SK-N-MC (cell line): ENCODE results near the gene OTUB2.

Source experiments
- DNase-seq: peaks from one replicate; pipeline ENCODE4 v3.0.0-alpha.2; 2011; ENCODE audit warnings: low read depth, low spot score
- H3K27ac ChIP-seq: fragments of 200-600 bp; sonication (generic); 2 replicates; pipeline ENCODE4 v1.5.1; 2016; ENCODE audit warnings: mixed run types
- H3K36me3 ChIP-seq: fragments of 200-600 bp; sonication (generic); 2 replicates; pipeline ENCODE4 v1.6.1; 2017; ENCODE audit warnings: antibody characterized with exemption, low read length, mixed read lengths; ENCODE audit not compliant: insufficient read depth
- H3K4me3 ChIP-seq: fragments of 200-600 bp; sonication (generic); 2 replicates; pipeline ENCODE4 v1.5.1; 2016
- H3K9ac ChIP-seq: fragments of 200-600 bp; sonication (generic); 2 replicates; pipeline ENCODE4 v1.8.0; 2017; ENCODE audit warnings: mixed run types, mixed read lengths; ENCODE audit not compliant: insufficient read length
- H3K9me3 ChIP-seq: fragments of 200-600 bp; sonication (generic); 2 replicates; pipeline ENCODE4 v1.6.1; 2017; ENCODE audit warnings: low read depth, mild to moderate bottlenecking, antibody characterized with exemption, low read length, moderate library complexity, mixed read lengths
- EZH2 ChIP-seq: fragments of 200-600 bp; sonication (generic); IDR thresholded peaks from one replicate; pipeline ENCODE4 v1.6.1; 2017; ENCODE audit warnings: antibody characterized with exemption
- FOXP2 ChIP-seq: optimal IDR thresholded peaks from 2 replicates; pipeline ENCODE3; 2011; ENCODE audit warnings: mild to moderate bottlenecking, moderate library complexity; ENCODE audit not compliant: insufficient read depth; ENCODE audit errors: extremely low read length, control extremely low read depth
- POLR2AphosphoS5 ChIP-seq: IDR thresholded peaks from 2 replicates; pipeline ENCODE4 v1.6.1; 2012; ENCODE audit warnings: mild to moderate bottlenecking, low read depth, low read length, borderline replicate concordance

OTUB2 gene

GRCh38 chr14:94000267-94000666 is 25.9 kb upstream of the OTUB2 start:
- no peaks in the 10 kb centered on the region for H3K36me3 ChIP-seq
- TF ChIP-seq EZH2 (no peak), FOXP2 (no peak), POLR2AphosphoS5 (no peak)
- H3K4me3 ChIP-seq = no peak overlapping the region
- H3K9me3 ChIP-seq = no peaks in the 10 kb centered on the region
- no peak overlapping the region for H3K27ac ChIP-seq
- no peak for DNase-seq
- H3K9ac ChIP-seq = no peak overlapping the region

- DNase-seq = no peak
- H3K36me3 ChIP-seq = no peaks in the 10 kb centered on the region
- TF ChIP-seq EZH2 (no peak), FOXP2 (no peak), POLR2AphosphoS5 (no peak)
- no peak overlapping the region for H3K27ac ChIP-seq
- H3K9ac ChIP-seq = peak overlapping the region; percentile 33
- H3K9me3 ChIP-seq = no peaks in the 10 kb centered on the region
- peak overlapping the region; percentile 18; the same call in 1 of the 2 replicates for H3K4me3 ChIP-seq
Observed at GRCh38 chr14:94001016-94001415, 25.1 kb upstream of the OTUB2 start.

GRCh38 chr14:94001501-94002396 is 24.4 kb upstream of the OTUB2 start:
- TF ChIP-seq FOXP2 (no peak), POLR2AphosphoS5 (no peak), EZH2 (no peak)
- Histone ChIP-seq H3K36me3 (no peaks in the 10 kb centered on the region), H3K9ac (peak overlapping the region; percentile 33), H3K9me3 (no peaks in the 10 kb centered on the region), H3K4me3 (peak overlapping the region; percentile 38; the same call in 1 of the 2 replicates), H3K27ac (no peak overlapping the region)
- DNase-seq = no peak

- H3K9me3 ChIP-seq = no peaks in the 10 kb centered on the region
- no peak for TF ChIP-seq EZH2
- TF ChIP-seq FOXP2 = no peak
- no peak for TF ChIP-seq POLR2AphosphoS5
- DNase-seq = no peak
Observed at GRCh38 chr14:94003397-94003796, 22.7 kb upstream of the OTUB2 start.

GRCh38 chr14:94004015-94004414 is 22.1 kb upstream of the OTUB2 start:
- TF ChIP-seq EZH2 = no peak
- TF ChIP-seq FOXP2 = no peak
- TF ChIP-seq POLR2AphosphoS5 = no peak
- no peaks in the 10 kb centered on the region for H3K36me3 ChIP-seq
- DNase-seq = no peak
- H3K4me3 ChIP-seq = no peak overlapping the region
- no peaks in the 10 kb centered on the region for H3K9me3 ChIP-seq
- H3K9ac ChIP-seq = no peak overlapping the region
- no peak overlapping the region for H3K27ac ChIP-seq

More at GRCh38 chr14:94003397-94003796, 22.7 kb upstream of the OTUB2 start:
- no peak overlapping the region for H3K4me3 ChIP-seq
- H3K36me3 ChIP-seq = no peaks in the 10 kb centered on the region
- H3K27ac ChIP-seq = no peak overlapping the region
- H3K9ac ChIP-seq = no peak overlapping the region

GRCh38 chr14:94005324-94006073 is 20.6 kb upstream of the OTUB2 start:
- DNase-seq = no peak
- TF ChIP-seq FOXP2 = no peak
- TF ChIP-seq POLR2AphosphoS5 = no peak
- no peak for TF ChIP-seq EZH2
- no peak overlapping the region for H3K4me3 ChIP-seq
- H3K27ac ChIP-seq = no peak overlapping the region
- H3K9ac ChIP-seq = no peak overlapping the region
- H3K9me3 ChIP-seq = no peaks in the 10 kb centered on the region
- no peaks in the 10 kb centered on the region for H3K36me3 ChIP-seq

- no peak for TF ChIP-seq EZH2
- no peak for TF ChIP-seq POLR2AphosphoS5
- TF ChIP-seq FOXP2 = no peak
- Histone ChIP-seq H3K4me3 (no peak overlapping the region), H3K9ac (no peak overlapping the region), H3K36me3 (no peaks in the 10 kb centered on the region), H3K27ac (no peak overlapping the region), H3K9me3 (no peaks in the 10 kb centered on the region)
- no peak for DNase-seq
Observed at GRCh38 chr14:94008234-94008633, 17.9 kb upstream of the OTUB2 start.

GRCh38 chr14:94009767-94010166 is 16.4 kb upstream of the OTUB2 start:
- H3K9ac ChIP-seq = no peak overlapping the region
- H3K36me3 ChIP-seq = no peaks in the 10 kb centered on the region
- H3K4me3 ChIP-seq = no peak overlapping the region
- TF ChIP-seq EZH2 = no peak
- no peak for TF ChIP-seq POLR2AphosphoS5
- no peak for TF ChIP-seq FOXP2
- H3K27ac ChIP-seq = no peak overlapping the region
- DNase-seq = no peak
- H3K9me3 ChIP-seq = no peaks in the 10 kb centered on the region
